RPMI8226 (cell line): ENCODE results near the gene STK17B.
"Not testable (repeated sequence)": the region's sequence is repeated elsewhere in the genome, so short reads cannot be mapped to it uniquely, and the experiment has no call there.

Source experiments
- DNase-seq: peaks from one replicate; pipeline ENCODE4 v3.0.0-alpha.2; 2015

Gene STK17B

GRCh38 chr2:196171248-196171871 lies at the start of gene STK17B:
STK17B (minus strand) TSS chr2:196171578; CDS start chr2:196163383, 8,195 bp downstream.
- peak; percentile 98 for DNase-seq

GRCh38 chr2:196220671-196221070 lies 49.3 kb upstream of the STK17B start:
- no peak for DNase-seq

- no peak for DNase-seq
Observed at GRCh38 chr2:196219671-196220070, 48.3 kb upstream of the STK17B start.

GRCh38 chr2:196218106-196218505 lies 46.7 kb upstream of the STK17B start:
- DNase-seq: no peak

GRCh38 chr2:196217116-196217515 lies 45.7 kb upstream of the STK17B start:
- DNase-seq: no peak

GRCh38 chr2:196215376-196215775 lies 44.0 kb upstream of the STK17B start:
- no peak for DNase-seq

- no peak for DNase-seq
Observed at GRCh38 chr2:196214156-196214555, 42.8 kb upstream of the STK17B start.

GRCh38 chr2:196213252-196213980 lies 42.0 kb upstream of the STK17B start:
- DNase-seq: no peak

- no peak for DNase-seq
Observed at GRCh38 chr2:196208915-196209314, 37.5 kb upstream of the STK17B start.

- no peak for DNase-seq
Observed at GRCh38 chr2:196206804-196207203, 35.4 kb upstream of the STK17B start.

- DNase-seq: no peak
Observed at GRCh38 chr2:196205881-196206435, 34.6 kb upstream of the STK17B start.

- DNase-seq: no peak
Observed at GRCh38 chr2:196205011-196205766, 33.8 kb upstream of the STK17B start.

GRCh38 chr2:196201229-196202009 lies 30.0 kb upstream of the STK17B start:
- no peak for DNase-seq

- no peak for DNase-seq
Observed at GRCh38 chr2:196200557-196200956, 29.2 kb upstream of the STK17B start.

- DNase-seq: no peak
Observed at GRCh38 chr2:196195758-196196157, 24.4 kb upstream of the STK17B start.

- no peak for DNase-seq
Observed at GRCh38 chr2:196195302-196195701, 23.9 kb upstream of the STK17B start.

- DNase-seq: no peak
Observed at GRCh38 chr2:196191541-196191940, 20.2 kb upstream of the STK17B start.

GRCh38 chr2:196187898-196188458 lies 16.6 kb upstream of the STK17B start:
- DNase-seq: no peak

GRCh38 chr2:196187175-196187700 lies 15.9 kb upstream of the STK17B start:
- DNase-seq: not testable (repeated sequence)

- no peak for DNase-seq
Observed at GRCh38 chr2:196186266-196186980, 15.0 kb upstream of the STK17B start.

GRCh38 chr2:196184921-196185320 lies 13.5 kb upstream of the STK17B start:
- DNase-seq: no peak
